ENCODE results near the gene PRF1.

- TF ChIP-seq, protein P1, sequence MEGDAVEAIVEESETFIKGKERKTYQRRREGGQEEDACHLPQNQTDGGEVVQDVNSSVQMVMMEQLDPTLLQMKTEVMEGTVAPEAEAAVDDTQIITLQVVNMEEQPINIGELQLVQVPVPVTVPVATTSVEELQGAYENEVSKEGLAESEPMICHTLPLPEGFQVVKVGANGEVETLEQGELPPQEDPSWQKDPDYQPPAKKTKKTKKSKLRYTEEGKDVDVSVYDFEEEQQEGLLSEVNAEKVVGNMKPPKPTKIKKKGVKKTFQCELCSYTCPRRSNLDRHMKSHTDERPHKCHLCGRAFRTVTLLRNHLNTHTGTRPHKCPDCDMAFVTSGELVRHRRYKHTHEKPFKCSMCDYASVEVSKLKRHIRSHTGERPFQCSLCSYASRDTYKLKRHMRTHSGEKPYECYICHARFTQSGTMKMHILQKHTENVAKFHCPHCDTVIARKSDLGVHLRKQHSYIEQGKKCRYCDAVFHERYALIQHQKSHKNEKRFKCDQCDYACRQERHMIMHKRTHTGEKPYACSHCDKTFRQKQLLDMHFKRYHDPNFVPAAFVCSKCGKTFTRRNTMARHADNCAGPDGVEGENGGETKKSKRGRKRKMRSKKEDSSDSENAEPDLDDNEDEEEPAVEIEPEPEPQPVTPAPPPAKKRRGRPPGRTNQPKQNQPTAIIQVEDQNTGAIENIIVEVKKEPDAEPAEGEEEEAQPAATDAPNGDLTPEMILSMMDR (IDR thresholded peaks at IDR 0.05; ENCODE audit: low read depth, low read length, poor library complexity, severe bottlenecking): no peak
- no peak for TF ChIP-seq EZH2phosphoT487 (IDR thresholded peaks at IDR 0.05; ENCODE audit: borderline replicate concordance, low read length)
Observed at GRCh38 chr10:70599791-70600190, 2.8 kb downstream of the PRF1 start.

Data from DOHH2 (cell line).